ENCODE measurements around the gene RORB. TPM values are rescaled to one million over a fixed set of nuclear protein-coding genes. Genes with fewer than 3 reads are reported as not detected.

The RORB gene
- total RNA-seq, 1 experiment from 2014 or later, result 0.08 TPM

DNA sequence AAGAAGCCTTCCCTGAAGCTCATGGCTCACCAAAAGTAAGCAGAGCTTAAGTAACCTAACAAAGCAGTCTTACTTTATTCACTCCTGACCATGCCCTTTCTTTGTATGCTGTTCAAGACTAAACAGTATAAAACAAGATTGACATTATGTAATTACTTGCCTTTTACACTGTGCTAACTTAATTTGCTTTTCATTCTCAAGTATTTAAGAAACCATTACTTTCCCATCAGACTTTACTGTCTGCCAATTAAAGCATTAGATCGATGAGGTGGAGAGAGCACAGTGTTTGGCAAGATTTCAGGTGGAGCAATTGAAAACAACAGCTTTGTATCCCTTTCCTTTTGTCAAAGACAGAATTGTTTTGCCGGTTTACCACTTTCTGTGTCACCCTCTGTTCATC lies 98.2 kb downstream of the RORB start:
- Histone ChIP-seq H3K4me3 (ENCODE audit: low read depth in 2 of 2, low read length in 2 of 2) (no peak overlapping the region), H3K9me3 (ENCODE audit: control insufficient read depth, insufficient read depth, low read depth, low read length) (no peaks in the 10 kb centered on the region), H3K27me3 (ENCODE audit: control insufficient read depth, insufficient read depth, low read length) (no peaks in the 10 kb centered on the region), H3K36me3 (ENCODE audit: control insufficient read depth, insufficient read depth, low read length) (no peaks in the 10 kb centered on the region), H3K27ac (ENCODE audit: low read length) (no peak overlapping the region), H3K4me1 (ENCODE audit: control insufficient read depth, insufficient read depth, low read length) (no peaks in the 10 kb centered on the region)
- no TSS peak for BruUV-seq (replicated peaks)
- in situ Hi-C loops (cut with HindIII; ENCODE audit: low pct_unique_long_range_greater_than_20kb, low sequenced_read_pairs) (no loop called here), intact Hi-C loops (cut with micrococcal nuclease; ENCODE audit: unreplicated experiment) (no loop called here)
- ATAC-seq, result no peak
- DNase-seq (ENCODE audit: low read depth, low spot score), result no peak
- TF ChIP-seq, protein P1, sequence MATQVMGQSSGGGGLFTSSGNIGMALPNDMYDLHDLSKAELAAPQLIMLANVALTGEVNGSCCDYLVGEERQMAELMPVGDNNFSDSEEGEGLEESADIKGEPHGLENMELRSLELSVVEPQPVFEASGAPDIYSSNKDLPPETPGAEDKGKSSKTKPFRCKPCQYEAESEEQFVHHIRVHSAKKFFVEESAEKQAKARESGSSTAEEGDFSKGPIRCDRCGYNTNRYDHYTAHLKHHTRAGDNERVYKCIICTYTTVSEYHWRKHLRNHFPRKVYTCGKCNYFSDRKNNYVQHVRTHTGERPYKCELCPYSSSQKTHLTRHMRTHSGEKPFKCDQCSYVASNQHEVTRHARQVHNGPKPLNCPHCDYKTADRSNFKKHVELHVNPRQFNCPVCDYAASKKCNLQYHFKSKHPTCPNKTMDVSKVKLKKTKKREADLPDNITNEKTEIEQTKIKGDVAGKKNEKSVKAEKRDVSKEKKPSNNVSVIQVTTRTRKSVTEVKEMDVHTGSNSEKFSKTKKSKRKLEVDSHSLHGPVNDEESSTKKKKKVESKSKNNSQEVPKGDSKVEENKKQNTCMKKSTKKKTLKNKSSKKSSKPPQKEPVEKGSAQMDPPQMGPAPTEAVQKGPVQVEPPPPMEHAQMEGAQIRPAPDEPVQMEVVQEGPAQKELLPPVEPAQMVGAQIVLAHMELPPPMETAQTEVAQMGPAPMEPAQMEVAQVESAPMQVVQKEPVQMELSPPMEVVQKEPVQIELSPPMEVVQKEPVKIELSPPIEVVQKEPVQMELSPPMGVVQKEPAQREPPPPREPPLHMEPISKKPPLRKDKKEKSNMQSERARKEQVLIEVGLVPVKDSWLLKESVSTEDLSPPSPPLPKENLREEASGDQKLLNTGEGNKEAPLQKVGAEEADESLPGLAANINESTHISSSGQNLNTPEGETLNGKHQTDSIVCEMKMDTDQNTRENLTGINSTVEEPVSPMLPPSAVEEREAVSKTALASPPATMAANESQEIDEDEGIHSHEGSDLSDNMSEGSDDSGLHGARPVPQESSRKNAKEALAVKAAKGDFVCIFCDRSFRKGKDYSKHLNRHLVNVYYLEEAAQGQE (IDR thresholded peaks at IDR 0.05; ENCODE audit: insufficient read depth in 1 of 2, low read depth in 2 of 2, low read length in 1 of 2), result no peak
- no peak for TF ChIP-seq TCF7L2 (IDR thresholded peaks at IDR 0.05; ENCODE audit: low read depth, low read length)
- TF ChIP-seq SIN3A (IDR thresholded peaks at IDR 0.05; ENCODE audit: borderline replicate concordance, insufficient read depth, low read depth, low read length), result no peak
- TF ChIP-seq POLR2AphosphoS5 (IDR thresholded peaks at IDR 0.05; ENCODE audit: low read depth, low read length), result no peak
- TF ChIP-seq, protein P2, sequence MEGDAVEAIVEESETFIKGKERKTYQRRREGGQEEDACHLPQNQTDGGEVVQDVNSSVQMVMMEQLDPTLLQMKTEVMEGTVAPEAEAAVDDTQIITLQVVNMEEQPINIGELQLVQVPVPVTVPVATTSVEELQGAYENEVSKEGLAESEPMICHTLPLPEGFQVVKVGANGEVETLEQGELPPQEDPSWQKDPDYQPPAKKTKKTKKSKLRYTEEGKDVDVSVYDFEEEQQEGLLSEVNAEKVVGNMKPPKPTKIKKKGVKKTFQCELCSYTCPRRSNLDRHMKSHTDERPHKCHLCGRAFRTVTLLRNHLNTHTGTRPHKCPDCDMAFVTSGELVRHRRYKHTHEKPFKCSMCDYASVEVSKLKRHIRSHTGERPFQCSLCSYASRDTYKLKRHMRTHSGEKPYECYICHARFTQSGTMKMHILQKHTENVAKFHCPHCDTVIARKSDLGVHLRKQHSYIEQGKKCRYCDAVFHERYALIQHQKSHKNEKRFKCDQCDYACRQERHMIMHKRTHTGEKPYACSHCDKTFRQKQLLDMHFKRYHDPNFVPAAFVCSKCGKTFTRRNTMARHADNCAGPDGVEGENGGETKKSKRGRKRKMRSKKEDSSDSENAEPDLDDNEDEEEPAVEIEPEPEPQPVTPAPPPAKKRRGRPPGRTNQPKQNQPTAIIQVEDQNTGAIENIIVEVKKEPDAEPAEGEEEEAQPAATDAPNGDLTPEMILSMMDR (IDR thresholded peaks at IDR 0.05), result no peak
- CTCF ChIA-PET, result no interaction called here
- POLR2A ChIA-PET, result no interaction called here

DNA sequence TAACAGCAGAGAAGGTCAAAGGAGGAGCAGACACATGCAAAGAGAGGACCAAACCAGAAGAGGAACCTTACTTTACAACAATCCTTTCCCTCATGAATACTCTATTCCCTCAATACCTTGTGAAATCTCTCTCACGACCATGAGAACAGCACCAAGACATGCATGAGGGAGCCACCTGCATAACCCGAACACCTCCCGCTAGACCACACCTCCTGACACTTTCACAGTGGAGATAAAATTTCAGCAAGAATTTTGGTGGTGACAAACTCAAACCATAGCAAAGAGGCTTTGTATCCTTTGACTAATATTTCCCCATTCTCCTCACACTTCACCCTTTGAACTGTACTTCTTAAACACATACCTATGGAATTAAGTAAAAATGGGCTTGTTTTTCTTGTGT lies 101.7 kb downstream of the RORB start:
- Histone ChIP-seq H3K9me3 (ENCODE audit: control insufficient read depth, insufficient read depth, low read depth, low read length) (no peaks in the 10 kb centered on the region), H3K4me3 (ENCODE audit: low read depth in 2 of 2, low read length in 2 of 2) (no peak overlapping the region), H3K4me1 (ENCODE audit: control insufficient read depth, insufficient read depth, low read length) (no peaks in the 10 kb centered on the region), H3K27me3 (ENCODE audit: control insufficient read depth, insufficient read depth, low read length) (no peaks in the 10 kb centered on the region), H3K27ac (ENCODE audit: low read length) (no peak overlapping the region), H3K36me3 (ENCODE audit: control insufficient read depth, insufficient read depth, low read length) (no peaks in the 10 kb centered on the region)
- CTCF ChIA-PET, result no interaction called here
- POLR2A ChIA-PET, result no interaction called here
- DNase-seq (ENCODE audit: low read depth, low spot score) (no peak), ATAC-seq (no peak)
- intact Hi-C loops (cut with micrococcal nuclease; ENCODE audit: unreplicated experiment), result no loop called here
- TF ChIP-seq, protein P2 (IDR thresholded peaks at IDR 0.05), result no peak
- no peak for TF ChIP-seq TCF7L2 (IDR thresholded peaks at IDR 0.05; ENCODE audit: low read depth, low read length)
- in situ Hi-C loops (cut with HindIII; ENCODE audit: low pct_unique_long_range_greater_than_20kb, low sequenced_read_pairs), result no loop called here
- BruUV-seq (replicated peaks), result no TSS peak

Data from Panc1 (cell line).